NB4 (cell line): Measurements from ENCODE around the gene UBE3A.

Experiments used
- CTCF ChIP-seq: IDR thresholded peaks from one replicate; pipeline ENCODE4 v1.5.1; 2012; ENCODE audit warnings: low read depth, low read length
- POLR2A ChIP-seq: IDR thresholded peaks from 2 replicates; pipeline ENCODE4 v1.6.1; 2011; ENCODE audit warnings: mild to moderate bottlenecking; ENCODE audit not compliant: insufficient read length; ENCODE audit errors: extremely low read depth

GRCh38 chr15:25450163-25450562, 11.3 kb upstream of the UBE3A start:
- TF ChIP-seq CTCF (no peak), POLR2A (no peak)
